Measurements from ENCODE around the gene SPOCK3.
"Not testable (repeated sequence)": the region's sequence is repeated elsewhere in the genome, so short reads cannot be mapped to it uniquely, and the experiment has no call there.

The SPOCK3 gene

DNA sequence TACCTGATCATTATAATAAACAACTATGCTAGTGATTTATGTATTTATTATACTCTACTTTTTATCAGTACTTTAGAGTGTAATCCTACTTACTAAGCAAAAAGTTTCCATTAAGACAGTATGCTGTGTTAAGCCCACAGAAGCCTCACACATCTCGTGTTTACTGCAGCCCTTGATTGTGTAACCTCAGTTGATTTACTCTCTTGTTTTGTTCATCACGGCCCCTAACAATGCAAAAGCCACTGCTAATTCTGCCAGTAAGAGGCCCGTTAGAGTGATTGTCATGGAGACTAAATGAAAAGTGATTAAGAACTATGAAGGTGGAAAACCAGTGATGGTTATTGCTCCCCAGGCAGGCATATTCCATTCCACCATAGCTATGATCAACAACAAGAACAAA is 436.2 kb downstream of the SPOCK3 start:
- DNase-seq = no peak

DNA sequence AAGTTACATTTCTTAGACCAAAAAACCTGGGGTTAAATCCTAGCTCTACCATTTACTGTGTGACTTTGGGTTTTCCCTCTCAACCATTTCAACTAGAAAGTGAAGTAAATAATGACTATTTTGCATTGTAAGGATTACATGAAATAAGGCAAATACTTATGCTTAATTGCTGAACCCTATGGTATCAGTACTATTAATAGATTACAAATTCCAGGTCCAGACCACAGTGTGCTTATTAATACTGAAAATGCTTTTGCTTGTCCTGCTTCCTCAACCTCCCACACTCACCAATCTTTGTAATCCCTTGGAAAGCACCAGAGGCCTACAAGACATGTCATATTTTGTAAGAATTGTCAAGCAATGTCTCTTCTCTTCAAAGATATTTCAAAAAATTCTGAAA is 456.5 kb downstream of the SPOCK3 start:
- DNase-seq = no peak

DNA sequence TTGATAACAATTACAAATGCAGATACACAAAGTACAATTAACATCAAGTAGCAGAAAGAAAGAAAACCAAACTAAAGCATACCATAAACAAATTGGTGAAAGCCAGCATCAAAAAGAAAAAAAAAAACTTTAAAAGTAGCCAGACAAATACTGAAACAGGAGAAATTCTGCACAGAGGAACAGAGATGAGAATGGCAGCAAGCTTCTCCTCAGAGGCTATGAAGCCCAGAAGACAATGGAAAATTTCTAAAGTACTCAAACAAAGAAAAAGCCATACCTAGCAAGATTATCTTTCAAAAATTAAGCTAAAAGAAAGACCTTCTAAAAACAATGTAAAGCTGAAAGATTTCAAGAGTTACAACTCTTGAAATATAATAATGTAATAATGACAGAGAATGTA is 471.3 kb downstream of the SPOCK3 start:
- no peak for DNase-seq

DNA sequence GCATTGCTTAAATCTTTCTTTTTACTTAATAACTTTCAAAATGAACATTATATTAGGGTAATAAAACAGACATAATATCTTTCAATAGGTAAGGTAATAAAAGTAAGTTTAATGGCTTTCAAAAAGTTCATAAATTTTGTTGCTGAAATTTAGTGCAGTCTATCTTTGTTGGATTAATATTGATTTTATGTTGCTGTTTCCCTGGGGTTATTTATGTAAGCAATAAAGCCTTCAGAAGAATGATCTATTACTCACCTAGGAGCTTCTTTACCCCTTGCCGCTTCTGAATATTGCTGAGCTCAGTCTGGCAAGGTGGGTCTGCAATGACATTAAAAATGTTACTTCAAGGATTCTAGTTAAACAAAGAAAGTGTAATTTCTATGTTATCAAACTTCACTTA is 492.6 kb downstream of the SPOCK3 start:
- DNase-seq = no peak

DNA sequence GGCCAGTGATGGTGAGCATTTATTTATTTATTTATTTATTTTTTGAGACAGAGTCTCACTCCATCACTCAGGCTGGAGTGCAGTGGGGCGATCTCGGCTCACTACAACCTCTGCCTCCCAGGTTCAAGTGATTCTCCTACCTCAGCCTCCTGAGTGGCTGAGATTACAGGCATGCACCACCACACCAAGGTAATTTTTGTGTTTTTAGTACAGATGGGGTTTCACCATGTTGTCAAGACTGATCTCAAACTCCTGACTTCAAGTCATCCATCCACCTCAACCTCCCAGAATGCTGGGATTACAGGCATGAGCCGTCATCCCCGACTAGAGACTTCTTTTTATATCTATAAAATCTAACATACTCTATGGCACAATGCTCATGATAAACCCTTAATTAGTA is 495.1 kb downstream of the SPOCK3 start:
- DNase-seq = not testable (repeated sequence)

DNA sequence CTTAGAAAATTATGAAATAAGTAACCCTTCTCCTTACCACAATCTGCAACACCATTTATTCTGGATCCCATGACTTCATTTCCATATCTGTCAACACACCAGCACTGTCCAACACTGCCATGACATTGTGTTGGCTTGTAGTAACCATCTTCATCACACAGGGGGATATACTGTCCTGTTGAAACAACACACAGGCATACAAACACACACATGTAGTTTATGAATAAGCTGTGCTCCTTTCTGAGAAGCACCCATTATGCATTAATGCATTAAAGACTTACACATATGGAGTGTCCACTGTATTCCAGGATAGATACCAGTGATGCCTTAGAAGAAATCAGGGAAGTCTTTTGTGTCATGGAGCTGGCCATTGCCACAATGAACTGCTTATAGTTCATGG is 496.9 kb downstream of the SPOCK3 start:
- no peak for DNase-seq

DNA sequence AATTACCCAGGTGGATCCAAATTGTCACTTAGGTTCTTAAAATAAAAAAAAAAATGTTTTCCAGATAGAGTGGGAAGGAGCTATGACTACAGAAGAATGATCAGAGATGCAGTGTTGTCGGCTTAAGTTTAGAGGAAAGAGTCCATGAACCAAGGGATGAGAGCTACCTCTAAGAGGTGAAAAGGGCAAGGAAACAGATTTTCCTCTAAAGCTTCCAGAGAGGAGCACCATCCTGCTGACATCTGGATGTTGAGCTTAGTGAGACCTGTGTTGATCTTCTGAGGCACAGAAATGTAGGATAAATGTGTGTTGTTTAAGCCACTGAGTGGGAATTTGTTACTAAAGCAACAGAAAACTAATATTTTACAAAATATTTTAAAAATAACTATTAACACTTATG is 498.7 kb downstream of the SPOCK3 start:
- no peak for DNase-seq

DNA sequence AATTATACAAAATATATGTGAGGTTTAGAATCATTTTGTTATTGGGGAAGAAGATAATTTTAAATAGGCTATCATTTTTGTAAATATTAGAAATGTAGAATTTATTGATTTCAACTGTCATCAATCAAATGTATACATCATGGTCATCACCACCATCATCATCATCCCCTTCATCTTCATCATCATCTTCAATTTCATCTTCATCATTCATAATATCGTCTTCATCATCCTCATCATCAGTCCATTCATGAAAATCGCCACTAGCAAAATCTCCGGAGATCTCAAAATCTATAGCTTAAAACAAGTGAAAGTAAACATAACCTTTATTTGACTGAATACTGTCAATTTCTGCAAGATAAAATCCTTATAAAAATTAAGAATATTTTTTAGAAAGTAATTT is 499.5 kb downstream of the SPOCK3 start:
- no peak for DNase-seq

DNA sequence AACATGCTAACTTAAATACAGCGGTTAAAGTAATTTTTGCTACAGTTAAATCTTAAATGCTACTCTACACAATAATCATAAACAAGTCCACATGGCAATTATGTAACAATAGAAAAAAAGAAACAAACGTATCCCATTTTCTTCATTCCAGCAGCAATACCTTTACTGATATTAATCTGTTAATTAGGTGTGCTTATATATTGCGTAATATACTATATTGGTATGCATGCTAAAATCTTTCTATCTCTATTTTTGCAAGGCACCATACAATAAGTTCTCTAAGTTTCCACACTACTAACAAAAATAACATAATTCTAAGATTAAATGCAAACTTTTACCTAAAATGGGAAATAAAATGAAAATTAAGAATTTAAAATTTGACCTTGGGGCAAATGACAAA is 500.6 kb downstream of the SPOCK3 start:
- no peak for DNase-seq

DNA sequence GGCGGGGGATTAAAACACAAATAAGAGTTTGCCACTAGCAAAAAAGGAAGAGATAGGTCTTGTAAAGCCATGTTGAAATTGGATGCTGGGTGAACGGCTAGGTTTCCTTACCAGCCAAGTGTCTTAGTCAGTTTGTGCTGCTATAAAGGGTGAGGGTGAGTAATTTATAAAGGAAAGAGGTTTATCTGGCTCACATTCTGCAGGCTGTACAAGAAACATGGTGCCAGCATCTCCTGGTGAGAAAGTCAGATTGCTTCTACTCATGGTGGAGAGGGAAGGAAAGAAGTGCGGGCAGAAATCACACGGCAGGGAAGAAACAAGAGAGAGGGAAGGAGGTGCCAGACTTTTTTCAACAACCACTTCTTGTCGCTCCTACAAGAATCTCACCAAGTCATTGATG is 507.5 kb downstream of the SPOCK3 start:
- no peak for DNase-seq

DNA sequence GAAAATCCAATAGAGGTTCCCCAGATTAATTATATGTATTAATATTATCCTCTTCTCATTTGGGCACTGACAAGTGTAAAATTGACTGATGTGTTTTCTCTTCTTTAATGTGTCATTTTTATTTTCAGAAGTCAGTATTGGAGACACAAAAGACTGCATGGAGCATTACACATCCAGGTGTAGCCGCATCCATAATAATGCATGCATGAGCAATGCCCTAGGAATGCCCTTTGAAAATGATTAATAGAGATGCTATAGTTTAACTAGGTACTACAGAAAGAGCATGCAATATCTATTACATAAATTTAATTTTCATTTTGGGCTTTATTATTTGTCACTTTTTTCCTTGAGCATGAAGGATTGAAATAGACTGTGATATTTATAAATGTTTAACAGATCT is 509.9 kb downstream of the SPOCK3 start:
- DNase-seq = no peak

DNA sequence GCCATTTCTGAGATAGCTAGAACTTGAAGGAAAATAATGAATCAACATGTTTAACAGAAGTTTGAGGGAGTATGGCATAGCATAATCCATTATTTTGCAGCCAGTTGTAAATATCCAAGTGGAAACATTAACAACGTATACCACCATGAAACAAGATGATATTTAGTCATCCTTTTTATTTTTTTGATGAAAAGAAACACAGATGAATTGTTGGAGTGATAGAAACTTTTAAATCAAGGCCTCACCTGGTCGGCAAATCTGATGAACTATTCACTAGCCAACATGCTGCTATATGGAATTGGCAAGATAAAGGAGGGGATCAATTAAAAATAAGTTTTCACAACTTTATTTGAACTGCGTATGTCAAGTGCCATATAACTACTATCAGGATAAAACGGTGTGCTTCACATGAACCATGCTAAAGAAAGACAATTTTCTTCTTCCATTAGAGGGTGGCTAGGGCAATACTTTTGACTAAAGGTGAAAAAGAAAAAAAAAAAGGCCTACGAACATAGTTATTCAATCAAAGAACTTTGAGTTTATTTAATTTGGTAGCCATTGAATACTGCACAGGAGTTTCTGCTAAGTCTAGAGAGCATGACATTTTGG is 510.7 kb downstream of the SPOCK3 start:
- no peak for DNase-seq

DNA sequence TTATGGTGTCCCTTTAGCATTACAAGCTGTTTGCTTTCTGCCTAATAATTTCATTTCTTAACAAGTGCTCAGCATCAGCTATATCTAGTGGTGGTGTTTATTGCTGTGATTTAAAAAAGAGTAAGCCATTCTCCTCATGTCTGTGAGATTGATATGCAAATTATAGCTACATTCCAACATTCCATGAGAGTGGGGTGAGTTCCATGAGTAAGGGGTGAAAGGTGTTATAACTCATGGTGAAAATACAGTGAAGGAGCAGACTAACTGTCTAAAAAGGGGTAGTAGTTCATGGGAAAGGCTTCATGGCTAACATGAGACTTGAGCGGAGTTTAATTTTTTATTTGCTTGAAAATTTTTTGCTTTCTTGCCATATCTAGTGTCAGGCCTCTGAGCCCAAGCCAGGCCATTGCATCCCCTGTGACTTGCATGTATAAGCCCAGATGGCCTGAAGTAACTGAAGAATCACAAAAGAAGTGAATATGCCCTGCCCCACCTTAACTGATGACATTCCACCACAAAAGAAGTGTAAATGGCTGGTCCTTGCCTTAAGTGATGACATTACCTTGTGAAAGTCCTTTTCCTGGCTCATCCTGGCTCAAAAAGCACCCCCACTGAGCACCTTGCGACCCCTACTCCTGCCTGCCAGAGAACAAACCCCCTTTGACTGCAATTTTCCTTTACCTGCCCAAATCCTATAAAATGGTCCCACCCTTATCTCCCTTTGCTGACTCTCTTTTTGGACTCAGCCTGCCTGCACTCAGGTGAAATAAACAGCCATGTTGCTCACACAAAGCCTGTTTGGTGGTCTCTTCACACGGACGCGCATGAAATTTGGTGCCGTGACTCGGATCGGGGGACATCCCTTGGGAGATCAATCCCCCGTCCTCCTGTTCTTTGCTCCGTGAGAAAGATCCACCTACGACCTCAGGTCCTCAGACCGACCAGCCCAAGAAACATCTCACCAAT is 518.3 kb downstream of the SPOCK3 start:
- DNase-seq = not testable (repeated sequence)

DNA sequence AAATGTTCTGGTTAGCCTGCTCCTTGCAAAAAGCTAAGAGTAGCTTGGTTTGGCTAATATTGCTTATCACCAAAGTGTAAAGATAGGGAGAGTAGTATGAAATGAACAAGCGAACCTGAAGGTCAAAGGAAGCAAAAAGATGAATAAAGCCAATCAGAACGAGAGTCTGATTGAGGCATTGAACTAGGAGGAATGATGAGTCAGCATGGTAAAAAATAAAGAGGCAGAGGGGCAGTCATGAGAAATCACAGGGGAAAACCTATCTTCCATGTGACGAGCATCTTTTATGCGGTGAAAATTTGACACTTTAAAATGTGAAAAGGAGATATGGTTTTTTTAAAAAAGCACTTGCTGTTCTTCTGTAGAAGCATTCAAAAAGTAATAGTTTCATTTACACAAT is 533.7 kb downstream of the SPOCK3 start:
- DNase-seq = no peak

DNA sequence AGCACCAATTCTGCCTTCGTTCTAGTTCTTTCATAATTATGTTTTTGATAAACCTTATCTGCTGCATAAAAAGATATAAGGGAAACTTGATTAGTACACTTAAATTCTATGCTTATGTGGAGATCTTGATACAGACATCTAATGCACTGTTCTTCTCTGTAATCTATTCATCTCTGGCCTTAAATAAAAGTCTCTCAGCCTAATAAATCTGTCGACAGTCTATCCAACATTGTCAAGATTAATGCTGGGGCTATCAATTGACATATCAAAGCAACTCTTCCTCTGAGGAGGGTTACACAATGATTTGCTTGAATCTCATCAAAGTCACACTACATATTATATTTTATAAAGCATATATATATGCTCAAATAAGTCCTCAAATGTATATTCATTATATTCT is 545.5 kb downstream of the SPOCK3 start:
- no peak for DNase-seq

DNA sequence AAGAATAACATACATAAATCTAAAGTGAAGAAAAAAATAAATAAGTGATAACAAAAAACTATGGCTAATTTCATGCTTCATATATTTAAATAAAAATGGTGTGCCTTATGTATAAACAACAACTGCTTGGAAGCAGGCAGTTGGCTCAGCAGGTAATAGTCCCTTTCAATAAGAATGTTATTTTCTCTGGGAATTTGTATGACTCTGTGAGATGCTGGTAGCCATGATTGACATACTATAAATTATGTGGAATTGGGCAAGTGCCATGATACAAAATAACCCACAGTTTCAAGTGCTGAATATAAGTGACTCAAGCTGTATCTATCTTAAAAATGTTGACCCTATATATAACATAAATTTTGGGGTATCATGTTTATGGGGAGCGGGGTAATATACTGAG is 546.5 kb downstream of the SPOCK3 start:
- no peak for DNase-seq
